DND-41 (cell line): ENCODE data around the gene VEGFA.

Experiments
- ATAC-seq: fragments of 200-7000 bp; cut with Tn5 transposase; 3 replicates; pipeline ENCODE4 v1.9.1; 2021; ENCODE audit warnings: low read depth; ENCODE audit not compliant: insufficient read depth
- DNase-seq: peaks from one replicate; pipeline ENCODE4 v3.0.0-alpha.2; 2020
- H2AFZ ChIP-seq: 2 replicates; pipeline ENCODE4 v1.6.0; 2012; ENCODE audit warnings: low read depth, low read length
- H3K27ac ChIP-seq: 2 replicates; pipeline ENCODE4 v1.5.1; 2012; ENCODE audit warnings: low read length, inconsistent platforms
- H3K27me3 ChIP-seq: fragments of 200-600 bp; sonication (generic); 2 replicates; pipeline ENCODE4 v1.6.0; 2012; ENCODE audit warnings: low read length, mild to moderate bottlenecking, inconsistent platforms; ENCODE audit not compliant: insufficient read depth, poor library complexity
- H3K36me3 ChIP-seq: 2 replicates; pipeline ENCODE4 v1.5.1; 2012; ENCODE audit warnings: low read length, inconsistent platforms; ENCODE audit not compliant: insufficient read depth
- H3K4me1 ChIP-seq: 2 replicates; pipeline ENCODE4 v1.5.1; 2012; ENCODE audit warnings: mild to moderate bottlenecking, low read length; ENCODE audit not compliant: insufficient read depth
- H3K4me2 ChIP-seq: 2 replicates; pipeline ENCODE4 v1.6.0; 2012; ENCODE audit warnings: mild to moderate bottlenecking, moderate library complexity, low read length, inconsistent platforms; ENCODE audit not compliant: insufficient read depth
- H3K4me3 ChIP-seq, 2 experiments: fragments of 200-600 bp in 1 of 2; shearing (Covaris generic) in 1 of 2; 2 replicates each; pipeline ENCODE4 v1.5.1; 2012 to 2016; ENCODE audit warnings: inconsistent platforms in 2 of 2, low read length in 2 of 2, mild to moderate bottlenecking in 2 of 2, low read depth in 1 of 2, moderate library complexity in 1 of 2
- H3K79me2 ChIP-seq: 2 replicates; pipeline ENCODE4 v1.6.0; 2012; ENCODE audit warnings: low read length, inconsistent platforms; ENCODE audit not compliant: insufficient read depth
- H3K9ac ChIP-seq: 2 replicates; pipeline ENCODE4 v1.6.0; 2012; ENCODE audit warnings: low read depth, mild to moderate bottlenecking, inconsistent platforms, low read length, moderate library complexity
- H3K9me3 ChIP-seq: 2 replicates; pipeline ENCODE4 v1.5.1; 2012; ENCODE audit warnings: low read length, moderate library complexity, mild to moderate bottlenecking, inconsistent platforms; ENCODE audit not compliant: insufficient read depth, severe bottlenecking
- H4K20me1 ChIP-seq: 2 replicates; pipeline ENCODE4 v1.6.0; 2012; ENCODE audit warnings: low read length; ENCODE audit not compliant: insufficient read depth
- CTCF ChIP-seq: IDR thresholded peaks from 2 replicates; pipeline ENCODE4 v1.5.1; 2012; ENCODE audit warnings: borderline replicate concordance, low read length, moderate library complexity, mild to moderate bottlenecking; ENCODE audit not compliant: poor library complexity, severe bottlenecking; ENCODE audit errors: extremely low read depth
- EZH2 ChIP-seq: IDR thresholded peaks from 3 replicates; pipeline ENCODE4 v1.6.1; 2012; ENCODE audit warnings: borderline replicate concordance, low read depth, mild to moderate bottlenecking, moderate library complexity, low read length, inconsistent platforms; ENCODE audit not compliant: severe bottlenecking

VEGFA gene

DNA sequence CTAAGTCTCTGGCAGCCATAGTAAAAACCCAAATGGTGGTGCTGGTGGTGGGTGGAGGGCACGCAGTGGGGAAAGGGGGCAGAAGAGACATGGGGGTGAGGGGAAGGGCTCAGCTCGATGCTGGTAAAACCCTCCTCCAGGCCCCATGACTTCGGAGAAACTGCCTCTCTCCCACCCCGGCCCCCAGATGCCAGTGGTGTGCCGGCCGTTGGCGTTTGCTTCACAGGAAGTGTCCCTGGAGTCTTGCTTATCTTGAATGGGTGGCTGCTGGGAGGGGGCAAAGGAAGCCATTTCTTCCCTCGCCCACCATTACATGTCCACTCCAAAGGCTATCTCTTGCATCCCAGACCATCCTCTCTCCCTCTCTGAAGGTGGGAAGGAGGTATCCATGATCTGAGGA is 25.4 kb downstream of the VEGFA start:
- DNase-seq (no peak), ATAC-seq (no peak)
- Histone ChIP-seq H2AFZ (no peak overlapping the region), H3K4me3 (no peak overlapping the region), H4K20me1 (peaks cover 8% of the 10 kb centered on the region; the same call in 1 of the 2 replicates), H3K9me3 (no peaks in the 10 kb centered on the region), H3K36me3 (no peaks in the 10 kb centered on the region), H3K27ac (no peak overlapping the region), H3K79me2 (no peaks in the 10 kb centered on the region), H3K4me1 (0 out of 2 replicates have a peak, but pooled peaks cover 4% of the 10 kb centered on the region), H3K9ac (no peak overlapping the region), H3K27me3 (peaks cover 7% of the 10 kb centered on the region), H3K4me2 (no peak overlapping the region)
- TF ChIP-seq CTCF (no peak), EZH2 (no peak)

DNA sequence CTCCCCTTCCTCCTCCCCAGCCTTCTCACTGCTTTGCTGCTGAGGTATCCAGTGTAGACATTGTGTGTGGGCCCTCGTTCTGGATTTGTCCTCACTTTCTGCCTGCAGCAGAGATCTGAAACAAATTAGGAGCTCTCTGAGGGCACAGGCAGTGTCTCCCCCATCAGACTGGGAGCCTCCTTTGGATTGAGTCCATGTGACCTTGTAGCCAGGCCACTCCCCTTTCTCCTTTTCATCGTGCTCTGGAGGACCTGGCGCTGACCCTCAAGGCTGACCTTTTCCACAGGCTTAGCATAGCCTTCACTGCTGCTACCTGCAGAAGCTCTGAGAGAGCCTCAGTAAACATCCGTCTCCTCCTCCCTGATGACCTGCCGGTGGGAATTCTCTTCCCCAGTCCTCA is 26.2 kb downstream of the VEGFA start:
- Histone ChIP-seq H2AFZ (no peak overlapping the region), H4K20me1 (peaks cover 8% of the 10 kb centered on the region; the same call in 1 of the 2 replicates), H3K4me2 (no peak overlapping the region), H3K9me3 (no peaks in the 10 kb centered on the region), H3K4me3 (no peak overlapping the region), H3K27ac (no peak overlapping the region), H3K4me1 (0 out of 2 replicates have a peak, but pooled peaks cover 4% of the 10 kb centered on the region), H3K9ac (no peak overlapping the region), H3K79me2 (no peaks in the 10 kb centered on the region), H3K27me3 (peaks cover 7% of the 10 kb centered on the region), H3K36me3 (no peaks in the 10 kb centered on the region)
- TF ChIP-seq EZH2 (no peak), CTCF (no peak)
- DNase-seq (no peak), ATAC-seq (no peak)

GRCh38 chr6:43796903-43797890 is 27.2 kb downstream of the VEGFA start:
- TF ChIP-seq EZH2 = no peak
- TF ChIP-seq CTCF = no peak
- Histone ChIP-seq H3K27ac (no peak overlapping the region), H3K4me3 (no peak overlapping the region), H3K4me2 (no peak overlapping the region), H3K79me2 (no peaks in the 10 kb centered on the region), H2AFZ (no peak overlapping the region), H3K9me3 (no peaks in the 10 kb centered on the region), H3K27me3 (peaks cover 7% of the 10 kb centered on the region), H3K4me1 (0 out of 2 replicates have a peak, but pooled peaks cover 4% of the 10 kb centered on the region), H4K20me1 (peaks cover 8% of the 10 kb centered on the region; the same call in 1 of the 2 replicates), H3K36me3 (no peaks in the 10 kb centered on the region), H3K9ac (no peak overlapping the region)
- DNase-seq = no peak
- ATAC-seq = no peak
